GM12891 (cell line): ENCODE data around the gene OR9A2.

Source experiments
- POLR2A ChIP-seq: IDR thresholded peaks from 2 replicates; pipeline ENCODE4 v1.6.1; 2011; ENCODE audit warnings: low read depth, low read length, control low read depth
- POLR2AphosphoS5 ChIP-seq: IDR thresholded peaks from 2 replicates; pipeline ENCODE4 v1.6.1; 2011; ENCODE audit warnings: low read depth, low read length, control low read depth

DNA sequence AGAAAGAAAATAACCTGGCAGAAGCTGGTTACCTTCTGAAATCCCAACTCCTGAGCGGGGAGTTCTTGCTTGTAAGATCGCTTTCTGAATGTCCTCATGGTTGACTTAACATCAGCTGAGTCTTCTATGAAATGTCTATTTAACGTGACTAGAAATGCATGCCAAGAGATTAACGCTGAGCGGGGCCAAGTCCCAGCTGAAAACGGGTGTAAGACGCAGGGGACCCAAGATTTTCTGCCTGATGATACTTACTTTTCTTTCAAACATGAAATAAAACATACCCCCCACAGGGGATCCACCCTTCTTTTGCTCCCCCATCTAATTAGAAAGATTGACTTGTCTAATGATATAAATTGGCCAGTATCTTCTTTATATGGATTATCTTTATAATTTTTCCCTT is 14.9 kb downstream of the OR9A2 start:
- TF ChIP-seq POLR2A: no peak
- TF ChIP-seq POLR2AphosphoS5: no peak
